Measurements from ENCODE around the gene COX10. TPM values are rescaled to one million over a fixed set of nuclear protein-coding genes. Genes with fewer than 3 reads are reported as not detected.
"Not testable (repeated sequence)": the region's sequence is repeated elsewhere in the genome, so short reads cannot be mapped to it uniquely, and the experiment has no call there.

COX10 gene
- total RNA-seq, 1 experiment from 2014 or later, result 20.0 TPM

- TF ChIP-seq CTCF (conservative IDR thresholded peaks at IDR 0.05; ENCODE audit: low read depth, low read length), result no peak
- ChIA-PET CTCF (no interaction called here), POLR2A (ENCODE audit: low non-redundant PET) (no interaction called here)
- no peak for DNase-seq (ENCODE audit: low spot score)
- Histone ChIP-seq H3K4me1 (ENCODE audit: insufficient read depth, low read length, poor library complexity, severe bottlenecking) (peaks cover 6% of the 10 kb centered on the region), H3K27me3 (replicated peaks; ENCODE audit: insufficient read depth, low read depth, low read length, poor library complexity) (no peaks in the 10 kb centered on the region), H3K4me3 (ENCODE audit: low read depth, low read length, poor library complexity, severe bottlenecking) (no peak overlapping the region), H3K36me3 (ENCODE audit: insufficient read depth, low read length, poor library complexity, severe bottlenecking) (peaks cover 5% of the 10 kb centered on the region), H3K9me3 (ENCODE audit: low read depth, low read length, poor library complexity, severe bottlenecking) (no peaks in the 10 kb centered on the region), H3K27ac (ENCODE audit: low read depth, low read length, poor library complexity, severe bottlenecking) (no peak overlapping the region)
- intact Hi-C loops (cut with micrococcal nuclease; ENCODE audit: unreplicated experiment), result no loop called here
- no TSS peak for BruUV-seq (replicated peaks)
Observed at GRCh38 chr17:14158707-14159106, 89.4 kb downstream of the COX10 start.

- no peak for TF ChIP-seq CTCF (conservative IDR thresholded peaks at IDR 0.05; ENCODE audit: low read depth, low read length)
- no peak for TF ChIP-seq EZH2 (IDR thresholded peaks at IDR 0.05; ENCODE audit: borderline replicate concordance, low read depth, low read length, poor library complexity, severe bottlenecking)
- H3K27me3 ChIP-seq (replicated peaks; ENCODE audit: insufficient read depth, low read depth, low read length, poor library complexity), result no peaks in the 10 kb centered on the region
- no peak overlapping the region for H3K4me3 ChIP-seq (ENCODE audit: low read depth, low read length, poor library complexity, severe bottlenecking)
- no peak overlapping the region for H3K27ac ChIP-seq (ENCODE audit: low read depth, low read length, poor library complexity, severe bottlenecking)
- peaks cover 5% of the 10 kb centered on the region for H3K36me3 ChIP-seq (ENCODE audit: insufficient read depth, low read length, poor library complexity, severe bottlenecking)
- H3K9me3 ChIP-seq (ENCODE audit: low read depth, low read length, poor library complexity, severe bottlenecking), result no peaks in the 10 kb centered on the region
- ChIA-PET POLR2A (ENCODE audit: low non-redundant PET) (no interaction called here), CTCF (no interaction called here)
- peaks cover 6% of the 10 kb centered on the region for H3K4me1 ChIP-seq (ENCODE audit: insufficient read depth, low read length, poor library complexity, severe bottlenecking)
- intact Hi-C loops (cut with micrococcal nuclease; ENCODE audit: unreplicated experiment), result no loop called here
- no peak for DNase-seq (ENCODE audit: low spot score)
- no TSS peak for BruUV-seq (replicated peaks)
Observed at GRCh38 chr17:14161419-14161818, 92.1 kb downstream of the COX10 start.

- intact Hi-C loops (cut with micrococcal nuclease; ENCODE audit: unreplicated experiment), result no loop called here
- TF ChIP-seq CTCF (conservative IDR thresholded peaks at IDR 0.05; ENCODE audit: low read depth, low read length) (no peak), EZH2 (IDR thresholded peaks at IDR 0.05; ENCODE audit: borderline replicate concordance, low read depth, low read length, poor library complexity, severe bottlenecking) (no peak)
- POLR2A ChIA-PET (ENCODE audit: low non-redundant PET), result no interaction called here
Observed at GRCh38 chr17:14165616-14166015, 96.3 kb downstream of the COX10 start.

GRCh38 chr17:14167831-14168230, 98.5 kb downstream of the COX10 start:
- H3K4me3 ChIP-seq (ENCODE audit: low read depth, low read length, poor library complexity, severe bottlenecking); DNase-seq (ENCODE audit: low spot score); POLR2A ChIA-PET (ENCODE audit: low non-redundant PET); intact Hi-C loops (cut with micrococcal nuclease; ENCODE audit: unreplicated experiment); H3K36me3 ChIP-seq (ENCODE audit: insufficient read depth, low read length, poor library complexity, severe bottlenecking); BruUV-seq (replicated peaks); H3K27ac ChIP-seq (ENCODE audit: low read depth, low read length, poor library complexity, severe bottlenecking); H3K27me3 ChIP-seq (replicated peaks; ENCODE audit: insufficient read depth, low read depth, low read length, poor library complexity); H3K4me1 ChIP-seq (ENCODE audit: insufficient read depth, low read length, poor library complexity, severe bottlenecking); CTCF ChIA-PET: not testable (repeated sequence)
- H3K9me3 ChIP-seq (ENCODE audit: low read depth, low read length, poor library complexity, severe bottlenecking), result peaks cover 14% of the 10 kb centered on the region

More at GRCh38 chr17:14165616-14166015, 96.3 kb downstream of the COX10 start:
- Histone ChIP-seq H3K4me1 (ENCODE audit: insufficient read depth, low read length, poor library complexity, severe bottlenecking) (no peaks in the 10 kb centered on the region), H3K27ac (ENCODE audit: low read depth, low read length, poor library complexity, severe bottlenecking) (no peak overlapping the region), H3K36me3 (ENCODE audit: insufficient read depth, low read length, poor library complexity, severe bottlenecking) (peaks cover 5% of the 10 kb centered on the region), H3K9me3 (ENCODE audit: low read depth, low read length, poor library complexity, severe bottlenecking) (peaks cover 14% of the 10 kb centered on the region), H3K4me3 (ENCODE audit: low read depth, low read length, poor library complexity, severe bottlenecking) (no peak overlapping the region), H3K27me3 (replicated peaks; ENCODE audit: insufficient read depth, low read depth, low read length, poor library complexity) (no peaks in the 10 kb centered on the region)
- no TSS peak for BruUV-seq (replicated peaks)
- CTCF ChIA-PET, result no interaction called here
- DNase-seq (ENCODE audit: low spot score), result no peak
